Activated CD4-positive, alpha-beta T cell treated with anti-CD3 and anti-CD28 coated beads for 4 hours (primary cell): ENCODE results near the gene GDA.

Experiments used
- DNase-seq, 2 donors: peaks; one replicate each; pipeline ENCODE4 v3.0.0-alpha.2; 2020

GDA gene

DNA sequence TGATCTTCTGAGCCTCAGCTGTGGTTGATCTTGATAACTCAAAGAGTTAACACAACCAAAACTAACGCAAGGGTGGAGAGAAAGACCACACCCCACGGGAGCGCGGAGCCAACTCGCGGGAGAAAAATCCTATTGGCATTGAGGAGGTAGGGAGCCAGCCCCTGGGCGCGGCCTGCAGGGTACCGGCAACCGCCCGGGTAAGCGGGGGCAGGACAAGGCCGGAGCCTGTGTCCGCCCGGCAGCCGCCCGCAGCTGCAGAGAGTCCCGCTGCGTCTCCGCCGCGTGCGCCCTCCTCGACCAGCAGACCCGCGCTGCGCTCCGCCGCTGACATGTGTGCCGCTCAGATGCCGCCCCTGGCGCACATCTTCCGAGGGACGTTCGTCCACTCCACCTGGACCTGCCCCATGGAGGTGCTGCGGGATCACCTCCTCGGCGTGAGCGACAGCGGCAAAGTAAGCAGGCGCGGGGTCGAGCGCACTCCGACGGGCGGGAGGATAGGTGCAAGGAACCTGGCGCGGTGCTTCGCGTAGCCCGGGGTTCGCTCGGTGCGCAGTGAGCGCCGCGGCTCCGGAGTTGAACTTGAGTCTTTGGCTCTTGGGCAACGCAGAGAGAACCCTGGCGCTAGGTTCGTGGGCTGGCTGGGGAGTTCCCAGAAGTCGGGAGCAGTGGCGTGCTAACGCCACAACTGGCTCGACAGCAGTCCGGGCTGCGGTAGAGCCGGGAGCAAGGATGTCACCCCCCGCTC, at the start of gene GDA:
GDA (plus strand) TSS at position 210 of the 745 bp plus-strand sequence; CDS start at position 330, 120 bp downstream.
- no peak for DNase-seq

DNA sequence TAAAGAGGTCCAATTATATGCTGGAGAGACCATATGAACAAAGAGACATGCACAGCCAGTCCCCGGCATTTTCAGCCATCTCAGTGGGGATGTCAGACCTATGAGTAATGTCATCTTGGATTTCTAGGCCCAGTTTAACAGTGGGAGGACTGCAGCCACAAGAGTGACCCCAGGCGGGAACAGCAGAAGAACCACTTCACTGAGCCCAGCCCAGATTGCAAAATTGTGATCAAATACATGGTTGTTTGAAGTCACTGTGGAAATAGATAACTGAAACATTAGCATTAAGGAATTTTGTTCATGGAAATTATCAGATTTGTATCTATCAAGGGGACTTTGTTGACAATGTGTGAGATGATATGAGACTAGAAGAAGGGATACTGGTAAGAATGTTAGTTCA, 46.7 kb upstream of the GDA start:
- no peak for DNase-seq

DNA sequence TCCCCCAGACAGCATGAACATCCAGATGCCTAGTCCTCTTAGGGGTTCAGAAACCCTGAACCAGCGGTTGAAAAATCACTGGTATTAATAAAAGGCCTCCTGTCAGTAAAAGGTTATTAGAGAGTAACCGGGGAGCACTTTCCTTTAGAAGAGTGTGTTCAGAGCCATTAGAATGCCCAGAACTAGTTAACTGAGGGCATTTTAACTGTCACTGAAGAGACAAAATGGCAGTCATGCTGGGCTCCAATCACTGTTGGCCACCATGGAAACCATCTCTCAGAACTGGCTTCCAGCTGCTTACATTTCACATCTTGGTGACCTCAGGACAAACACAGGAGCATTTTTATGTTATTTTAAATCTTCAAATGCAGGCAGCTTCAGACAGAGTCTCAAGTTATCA, 36.2 kb upstream of the GDA start:
- DNase-seq: no peak

DNA sequence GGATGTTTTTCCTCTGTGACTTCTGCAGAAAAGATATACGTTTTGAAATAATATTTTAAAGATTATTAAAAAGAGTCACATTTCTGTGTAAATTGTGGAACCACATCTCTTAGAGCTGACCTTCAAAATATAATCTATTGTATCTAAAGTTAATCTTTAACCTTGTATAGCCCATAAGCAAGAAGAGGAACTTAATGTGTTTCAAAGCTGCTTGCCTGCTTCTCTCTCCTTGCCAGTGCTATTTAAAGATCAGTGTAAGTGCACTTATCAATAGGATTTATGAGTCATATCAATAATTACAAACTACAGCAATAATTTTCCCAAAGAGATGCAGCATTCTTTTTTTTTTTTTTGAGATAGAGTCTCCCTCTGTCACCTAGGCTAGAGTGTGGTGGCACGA, 29.4 kb upstream of the GDA start:
- DNase-seq: no peak

DNA sequence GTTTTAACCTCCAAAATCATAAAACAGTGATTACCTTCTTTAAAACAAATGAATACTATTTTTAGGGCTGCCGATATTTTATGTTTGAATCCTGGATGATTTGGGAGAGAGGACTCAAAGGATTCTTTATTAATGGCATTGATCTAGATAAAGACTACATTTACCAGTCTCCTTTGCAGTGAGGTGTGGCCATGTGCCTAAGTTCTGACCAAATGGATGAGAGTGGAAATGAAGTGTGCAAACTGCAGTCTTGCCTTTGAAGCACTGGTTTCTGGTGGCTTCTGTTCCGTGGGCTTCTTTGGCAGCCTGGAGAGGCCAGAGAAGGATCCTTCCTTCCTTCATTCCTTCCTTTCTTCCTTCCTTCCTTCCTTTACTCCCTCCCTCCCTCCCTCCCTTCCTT, 24.3 kb upstream of the GDA start:
- DNase-seq: no peak

DNA sequence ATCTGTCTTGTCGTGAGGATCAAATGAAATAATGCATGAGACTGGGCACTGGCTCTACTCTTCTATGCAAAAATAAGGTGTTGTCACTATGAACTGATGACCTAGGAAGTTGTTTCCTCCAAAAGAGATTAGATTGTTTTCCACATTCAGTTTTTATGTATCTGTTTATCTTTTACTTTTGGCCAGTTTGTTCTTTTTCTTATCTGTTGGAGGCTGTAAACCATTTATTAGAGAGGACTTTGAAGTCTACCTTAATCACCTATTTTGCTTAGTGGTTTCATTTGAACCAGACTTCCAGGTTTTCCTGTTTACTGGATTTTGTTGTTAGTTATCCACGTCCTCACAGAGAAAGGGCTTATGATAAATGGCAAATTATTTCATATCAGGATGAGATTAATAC, 21.5 kb upstream of the GDA start:
- DNase-seq: no peak

DNA sequence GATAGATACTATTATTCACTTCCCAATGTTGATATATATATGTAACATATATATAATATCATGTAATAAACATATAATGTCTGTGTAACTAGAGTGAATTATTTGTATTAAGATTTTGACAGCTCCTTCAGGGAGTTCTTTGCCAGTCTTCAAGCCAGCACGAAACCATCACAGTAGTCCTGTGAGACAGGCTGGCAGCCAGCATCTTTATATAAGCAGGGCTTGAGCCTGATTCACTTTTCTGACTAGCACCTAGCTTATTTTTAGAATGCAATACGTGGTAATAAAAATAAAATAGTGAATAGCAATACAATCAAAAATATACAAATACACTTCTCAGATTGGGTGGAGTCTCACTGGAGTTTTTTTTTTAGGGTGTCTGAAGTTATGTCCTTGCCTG, 20.7 kb upstream of the GDA start:
- DNase-seq: no peak

DNA sequence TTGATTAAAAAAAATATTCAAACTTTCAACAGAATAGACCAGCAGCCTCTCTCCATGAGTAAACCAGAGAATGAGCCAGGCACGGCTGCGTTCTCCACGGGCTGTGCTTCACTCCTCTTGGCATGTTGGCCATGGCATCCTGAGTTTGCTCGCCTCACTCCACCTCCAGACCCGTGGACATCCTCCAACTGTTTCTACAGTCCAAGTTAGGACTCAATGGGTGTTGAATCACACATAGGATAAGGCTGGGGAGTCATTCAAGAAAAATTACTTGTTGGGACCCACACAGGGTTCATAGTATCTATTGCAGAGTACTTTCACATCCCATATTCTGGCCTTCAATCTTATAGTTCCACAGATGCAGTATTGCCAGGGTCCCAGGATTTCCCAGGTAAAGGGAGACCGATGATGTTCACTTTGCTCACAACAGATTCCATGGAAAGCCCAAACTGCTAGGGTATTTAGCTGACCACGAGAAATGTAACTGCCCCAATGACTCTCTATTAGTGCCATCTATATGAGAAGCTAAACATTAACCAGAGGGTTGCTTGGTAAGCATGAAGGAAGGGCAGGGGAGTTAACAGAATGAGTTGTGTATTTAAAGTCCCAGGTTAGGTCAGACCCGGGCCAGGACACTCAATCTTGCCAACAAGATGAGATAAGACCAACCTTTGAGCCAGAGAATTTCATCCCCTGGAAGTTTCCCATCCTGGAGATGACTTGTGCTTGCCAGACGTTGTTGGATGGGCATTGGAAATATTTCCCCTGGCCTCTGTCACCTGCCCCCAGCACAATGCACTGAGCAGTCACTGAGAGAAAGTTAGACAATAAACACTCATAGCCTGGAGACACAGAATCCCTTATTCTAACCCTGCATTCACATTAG, 19.7 kb upstream of the GDA start:
- no peak for DNase-seq

DNA sequence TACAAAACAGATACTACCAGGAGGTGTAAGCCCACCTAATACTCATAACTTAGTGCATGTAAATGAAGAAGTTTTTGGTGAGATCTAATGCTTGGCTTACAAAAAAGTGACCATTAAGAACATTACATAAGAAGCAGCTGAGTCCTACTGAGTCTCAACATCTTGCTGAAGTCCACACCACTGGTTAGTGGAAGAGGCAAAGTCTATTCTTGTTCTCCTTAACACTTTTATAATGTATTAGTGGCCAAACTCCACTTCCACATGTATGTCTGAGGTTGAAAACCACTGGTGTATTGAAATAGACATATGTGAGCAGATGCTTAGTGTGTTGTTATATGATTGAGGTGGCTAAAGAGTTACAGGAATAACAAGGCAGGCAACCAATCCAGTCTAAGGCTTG, 18.9 kb upstream of the GDA start:
- DNase-seq: no peak

DNA sequence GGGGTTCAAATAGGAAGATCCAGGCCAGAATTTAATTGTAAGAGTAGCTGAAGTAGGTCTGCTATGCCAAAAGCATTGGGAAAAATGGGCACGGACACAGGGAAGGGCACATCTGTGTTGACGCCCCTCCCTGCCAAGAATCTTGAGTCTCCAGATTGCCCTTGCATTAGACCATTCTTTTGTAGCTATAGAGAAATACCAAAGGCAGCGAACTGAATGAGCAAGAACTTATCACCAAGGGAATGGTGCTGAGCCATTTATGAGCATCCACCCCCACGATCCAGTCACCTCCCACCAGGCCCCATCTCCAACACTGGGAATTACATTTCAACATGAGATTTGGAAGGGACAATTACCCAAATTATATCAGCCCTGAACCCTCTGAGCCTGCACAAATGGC, 18.0 kb upstream of the GDA start:
- no peak for DNase-seq

DNA sequence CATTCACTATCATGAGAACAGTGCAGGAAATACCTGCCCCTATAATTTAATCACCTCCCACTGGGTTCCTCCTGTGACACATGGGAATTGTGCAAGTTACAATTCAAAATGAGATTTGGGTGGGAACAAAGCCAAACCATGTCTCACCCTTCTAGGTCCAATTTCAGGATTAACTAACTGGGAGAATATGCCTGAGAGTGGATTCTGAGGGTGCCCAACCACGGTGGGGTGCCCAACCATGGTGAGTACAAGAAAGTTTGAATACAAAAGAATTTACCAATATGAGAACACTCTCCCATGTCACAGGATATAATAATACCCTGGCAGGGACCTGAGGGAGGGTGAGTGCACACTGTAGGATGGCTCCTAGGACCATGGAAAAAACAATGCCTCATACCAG, 17.2 kb upstream of the GDA start:
- no peak for DNase-seq

DNA sequence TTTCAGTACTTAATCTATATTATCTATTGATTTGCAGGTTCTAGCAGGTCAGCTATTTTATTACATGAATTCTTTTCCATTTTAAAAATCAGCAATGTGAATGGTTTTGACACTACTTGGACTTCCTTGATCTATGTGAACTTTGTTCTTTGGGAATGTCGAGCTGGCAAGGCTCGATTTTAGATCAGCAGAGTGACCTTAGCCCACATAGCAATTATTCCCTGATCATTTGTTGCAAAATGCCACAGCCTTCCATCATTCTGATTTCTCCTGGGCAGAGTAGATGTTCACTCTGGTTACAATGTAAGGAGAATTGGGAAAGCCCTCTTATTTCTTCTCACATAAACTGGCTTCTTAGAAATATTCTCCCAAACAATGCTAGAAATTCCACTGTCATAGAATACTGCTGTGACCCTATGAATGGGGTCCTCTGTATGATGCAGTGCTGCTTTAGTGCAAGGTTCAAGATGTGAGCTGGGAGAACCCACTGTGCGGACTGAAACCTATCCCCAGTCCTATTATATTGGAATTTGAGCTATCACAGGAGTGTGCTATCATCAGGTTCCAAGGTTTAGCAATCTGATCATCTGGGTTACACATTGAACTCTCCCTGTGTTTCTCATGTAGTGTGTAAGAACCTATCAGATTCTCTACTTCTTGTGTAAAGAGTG, 15.7 kb upstream of the GDA start:
- no peak for DNase-seq

DNA sequence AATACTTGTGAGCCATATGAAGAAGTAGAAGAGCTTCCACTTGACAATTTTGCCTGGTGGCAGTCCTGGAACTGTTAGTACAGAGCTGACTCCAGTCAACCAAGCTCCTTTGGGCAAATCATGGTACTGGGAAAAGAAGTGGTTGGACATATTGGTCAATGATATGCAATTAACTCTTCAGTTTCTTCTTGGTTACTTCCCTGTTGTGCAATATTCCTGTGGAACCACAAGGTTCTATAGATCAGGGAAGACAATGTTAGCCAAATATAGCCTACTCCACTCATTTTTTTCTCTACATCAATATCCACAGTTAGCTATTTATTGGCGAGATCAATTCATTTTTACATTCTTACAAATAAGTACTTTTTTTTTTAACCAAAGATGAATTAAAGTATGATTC, 14.4 kb upstream of the GDA start:
- DNase-seq: no peak

DNA sequence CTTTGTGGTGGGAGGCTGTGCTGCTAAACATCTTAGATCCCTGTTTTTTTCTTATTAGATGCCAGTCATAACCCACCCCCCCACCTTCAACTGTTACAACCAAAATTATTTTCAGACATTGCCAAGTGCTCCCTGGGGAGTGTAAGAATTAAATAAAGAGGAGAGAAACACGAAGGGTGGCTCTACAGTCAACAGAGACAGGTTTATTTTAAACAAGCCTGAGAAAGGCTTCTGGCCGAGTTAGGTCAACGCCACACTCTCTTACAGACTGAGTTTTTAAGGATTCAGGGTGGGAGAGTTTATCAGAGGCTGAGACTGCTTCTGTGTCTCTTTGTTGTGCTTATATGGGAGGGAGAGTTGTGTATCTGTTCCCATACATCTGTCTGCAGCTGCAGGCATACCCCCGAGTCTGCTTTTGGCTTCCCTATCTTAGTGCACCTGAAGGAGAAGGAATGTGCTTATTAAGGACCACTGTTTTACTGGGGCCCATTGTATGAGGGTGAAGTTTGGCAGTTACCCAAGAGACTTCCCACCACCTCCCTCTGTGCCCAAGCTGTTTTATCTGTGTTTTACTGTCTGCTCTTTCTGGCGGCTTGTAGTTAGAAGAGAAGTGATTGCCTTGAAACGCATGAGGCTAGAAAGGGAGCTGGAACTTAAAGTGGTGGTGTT, 11.4 kb upstream of the GDA start:
- no peak for DNase-seq

DNA sequence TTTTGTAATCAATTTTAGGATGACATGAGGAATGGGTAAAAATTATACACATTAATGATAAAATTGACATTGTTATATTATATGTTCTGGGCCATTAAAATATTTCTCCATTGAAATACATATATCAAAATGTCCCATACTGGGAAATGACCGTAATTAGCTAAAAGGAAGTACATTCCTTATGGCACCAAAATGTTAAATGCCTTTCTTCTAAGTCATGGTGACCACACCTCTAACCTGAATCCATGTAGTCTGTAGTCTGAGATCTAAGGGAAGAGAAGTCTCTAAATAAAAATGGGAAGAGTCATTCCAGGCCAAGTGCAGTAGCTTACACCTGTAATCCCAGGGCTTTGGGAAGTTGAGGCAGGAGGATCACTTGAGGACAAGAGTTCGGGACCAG, 10.0 kb upstream of the GDA start:
- DNase-seq: no peak

DNA sequence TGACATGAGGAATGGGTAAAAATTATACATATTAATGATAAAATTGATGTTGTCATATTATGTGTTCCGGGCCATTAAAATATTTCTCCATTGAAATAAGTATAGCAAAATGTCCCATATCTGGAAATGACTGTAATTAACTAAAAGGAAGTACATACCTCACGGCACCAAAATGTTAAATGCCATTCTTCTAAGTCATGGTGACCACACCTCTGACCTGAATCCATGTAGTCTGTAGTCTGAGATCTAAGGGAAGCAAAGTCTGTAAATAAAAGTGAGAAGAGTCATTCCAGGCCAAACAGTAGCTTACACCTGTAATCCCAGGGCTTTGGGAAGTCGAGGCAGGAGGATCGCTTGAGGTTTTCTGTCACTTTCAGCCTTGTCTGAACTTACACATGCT, 8.7 kb upstream of the GDA start:
- DNase-seq: no peak

DNA sequence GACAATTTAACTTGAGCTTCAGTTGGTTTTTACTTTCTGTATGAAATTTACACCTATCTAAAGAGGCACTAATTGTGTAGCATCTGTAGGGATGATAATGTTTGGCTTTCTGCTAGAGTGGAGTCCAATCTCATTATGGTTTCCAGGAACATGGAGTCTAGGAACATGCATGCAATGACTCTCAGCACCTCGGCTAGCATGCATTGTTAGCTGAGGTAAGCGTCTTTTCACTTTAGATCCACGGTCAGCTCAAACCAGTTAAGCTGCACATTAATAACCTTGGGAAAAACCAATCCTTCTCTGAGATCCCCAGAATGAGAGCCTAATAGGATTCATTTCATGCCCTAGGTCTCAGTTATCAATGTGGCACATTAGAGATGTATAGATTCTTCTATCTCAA, 7.8 kb upstream of the GDA start:
- no peak for DNase-seq

DNA sequence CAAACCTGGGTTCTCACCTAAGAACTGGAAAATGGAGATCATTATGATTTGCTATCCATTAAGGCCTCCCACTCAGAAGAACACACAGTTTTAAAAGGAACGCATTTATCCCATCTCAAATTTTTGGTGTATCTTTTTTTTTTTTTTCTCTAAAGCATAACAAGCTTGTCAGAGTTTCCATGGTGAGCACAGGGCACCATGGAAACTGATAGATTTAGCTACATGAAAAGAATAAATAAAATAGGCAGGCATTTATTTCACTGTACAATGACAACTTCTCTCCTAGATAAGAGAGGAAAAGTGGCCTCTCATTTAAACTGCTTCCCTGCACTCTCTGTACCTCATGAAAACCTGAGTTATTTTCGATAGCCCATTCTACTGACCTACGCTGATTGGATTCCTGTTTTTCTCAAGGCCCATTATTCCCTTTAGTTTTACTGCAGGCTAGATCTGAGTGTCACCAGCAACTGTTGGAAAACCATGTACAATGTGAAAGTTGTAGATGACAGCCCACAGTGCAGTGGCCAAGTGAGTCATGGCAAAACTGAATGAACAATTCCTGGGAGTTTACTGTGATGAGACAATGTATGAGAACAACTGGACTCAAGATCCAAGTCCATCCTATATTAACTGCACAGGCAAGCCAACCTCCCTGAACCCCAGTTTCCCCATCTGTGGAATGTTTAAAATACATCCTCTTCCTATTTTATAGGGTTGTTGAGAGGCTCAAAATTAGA, 4.3 kb upstream of the GDA start:
- DNase-seq: no peak

DNA sequence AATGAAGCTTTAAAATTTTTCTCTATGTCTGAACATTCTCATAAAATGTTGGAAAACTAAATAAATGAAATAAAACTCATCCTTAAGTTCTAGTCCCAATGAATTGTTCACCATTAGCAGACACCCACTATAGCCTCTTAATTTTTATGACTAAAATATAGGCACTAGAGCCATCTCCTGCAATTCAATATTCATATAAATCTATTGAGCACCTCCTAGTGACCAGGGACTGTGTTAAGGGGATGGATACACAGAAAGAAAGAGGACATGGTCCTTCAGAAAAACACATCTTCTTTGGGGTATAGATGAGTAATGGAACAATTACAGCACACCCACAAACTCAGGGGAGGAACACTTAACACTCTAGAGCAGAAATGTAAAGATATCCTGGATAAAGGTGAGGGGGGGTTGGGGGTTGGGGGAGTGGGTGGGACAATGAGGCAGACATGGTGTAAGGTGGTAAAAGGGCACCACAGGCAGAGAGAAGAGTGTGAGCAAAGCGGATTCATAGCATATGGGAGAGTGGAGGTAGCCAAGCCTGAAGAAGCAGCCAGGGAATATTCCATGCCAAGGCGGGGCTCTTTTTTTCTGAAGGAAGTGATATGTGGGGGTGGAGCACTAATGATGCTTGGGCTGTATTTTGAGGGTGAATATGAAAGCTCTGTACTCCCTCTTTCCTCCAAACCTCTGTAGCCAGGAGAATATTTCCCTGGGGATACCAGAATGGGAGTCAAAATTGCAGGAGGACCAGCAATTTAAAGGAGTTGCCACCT, 3.3 kb upstream of the GDA start:
- no peak for DNase-seq

DNA sequence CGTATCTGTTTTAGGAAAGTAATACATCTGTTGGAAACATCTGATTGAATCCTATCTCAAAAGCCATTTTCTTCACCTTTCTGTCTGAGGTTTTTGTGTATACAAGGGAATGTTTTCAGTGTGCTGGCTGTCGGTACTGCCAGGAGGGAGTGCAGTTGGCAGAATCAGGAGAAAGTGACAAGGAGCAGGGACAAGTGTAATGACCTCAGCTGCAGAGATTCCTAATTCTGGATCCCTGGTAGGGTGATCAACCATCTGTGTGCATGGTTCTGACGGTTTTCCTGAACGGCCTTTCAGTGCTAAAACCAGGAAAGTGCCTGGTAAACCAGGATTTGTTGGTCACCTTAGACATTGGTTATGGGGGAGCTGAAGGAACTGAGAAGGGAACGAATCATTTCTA, 1.6 kb upstream of the GDA start:
- DNase-seq: no peak

DNA sequence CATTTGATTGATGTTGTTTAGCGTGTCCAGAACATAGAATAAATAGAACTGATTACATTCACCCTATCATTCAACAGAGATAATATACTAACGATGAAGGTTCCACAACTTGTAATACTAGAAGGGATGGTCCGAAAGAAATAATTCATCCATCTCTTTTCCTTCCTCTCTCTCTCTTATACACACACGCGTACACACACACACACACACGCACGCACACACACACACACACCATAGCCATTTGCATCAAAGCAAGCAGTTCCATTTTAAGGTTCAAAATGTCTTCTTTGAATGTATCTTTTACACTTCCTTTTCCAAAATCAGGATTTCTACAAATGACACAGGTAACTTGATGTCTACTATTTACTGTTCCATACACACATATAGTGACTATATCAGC, 887 bp downstream of the GDA start:
- DNase-seq: no peak

DNA sequence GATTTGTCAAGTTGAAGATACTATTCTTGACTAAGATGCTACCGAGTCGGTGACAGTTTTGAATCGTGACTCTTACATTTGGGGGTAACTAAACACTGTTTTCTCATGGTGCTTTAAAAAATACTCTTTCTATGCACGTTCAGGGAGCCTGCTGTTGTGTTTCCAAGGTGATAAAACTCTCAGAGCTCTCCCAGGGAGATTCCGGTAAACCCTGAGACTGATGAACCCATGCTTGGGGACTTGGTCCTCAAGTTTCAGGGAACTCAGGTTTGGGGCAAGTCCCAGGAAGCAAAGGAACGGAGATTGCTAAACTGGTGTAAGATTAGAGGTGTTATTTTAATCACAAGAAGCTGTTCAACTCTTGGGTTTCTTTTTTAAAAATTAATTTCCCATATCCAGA, 1.4 kb downstream of the GDA start:
- DNase-seq: no peak
